ENCODE data around the gene SEMA6D.
"Not testable (repeated sequence)": the region's sequence is repeated elsewhere in the genome, so short reads cannot be mapped to it uniquely, and the experiment has no call there.

Gene SEMA6D

DNA sequence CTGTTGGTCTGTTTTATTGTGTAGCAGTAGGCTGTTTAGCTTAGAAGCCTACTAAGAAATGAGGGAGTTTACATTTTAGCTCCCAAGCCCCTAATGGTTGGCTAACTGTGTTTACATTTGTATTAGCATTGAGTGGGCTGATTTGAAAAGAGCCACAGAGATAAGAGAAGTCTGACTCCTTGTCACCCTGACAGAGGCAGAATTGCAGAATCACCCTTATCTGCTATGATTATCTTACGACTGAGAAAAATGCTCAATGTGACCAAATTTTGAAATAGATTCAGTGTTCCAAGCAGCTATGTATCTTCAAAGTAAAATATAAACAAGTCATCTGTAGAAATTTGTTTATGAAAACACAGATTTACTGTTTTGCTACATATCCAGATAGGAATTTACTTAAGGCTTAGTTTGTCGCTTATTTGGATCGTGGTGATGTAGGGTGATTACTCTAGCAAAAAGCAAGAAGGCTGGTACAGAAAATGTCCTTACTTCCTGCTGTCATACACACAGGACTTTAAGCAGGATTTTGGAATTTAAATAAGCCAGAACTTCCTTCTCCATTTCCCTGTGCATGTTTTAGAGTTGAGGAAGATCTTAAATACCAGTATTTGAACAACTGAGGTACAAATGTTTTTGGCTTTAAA lies 19.0 kb downstream of the SEMA6D start:
- no peak for DNase-seq (ENCODE audit: low read depth, low spot score)
- CTCF ChIA-PET, result interaction anchor here (0.9 kb wide), 1 partner anchor 17 kb away, joined by 3 read pairs; no protein-coding TSS in a partner anchor
- TF ChIP-seq, protein P1, sequence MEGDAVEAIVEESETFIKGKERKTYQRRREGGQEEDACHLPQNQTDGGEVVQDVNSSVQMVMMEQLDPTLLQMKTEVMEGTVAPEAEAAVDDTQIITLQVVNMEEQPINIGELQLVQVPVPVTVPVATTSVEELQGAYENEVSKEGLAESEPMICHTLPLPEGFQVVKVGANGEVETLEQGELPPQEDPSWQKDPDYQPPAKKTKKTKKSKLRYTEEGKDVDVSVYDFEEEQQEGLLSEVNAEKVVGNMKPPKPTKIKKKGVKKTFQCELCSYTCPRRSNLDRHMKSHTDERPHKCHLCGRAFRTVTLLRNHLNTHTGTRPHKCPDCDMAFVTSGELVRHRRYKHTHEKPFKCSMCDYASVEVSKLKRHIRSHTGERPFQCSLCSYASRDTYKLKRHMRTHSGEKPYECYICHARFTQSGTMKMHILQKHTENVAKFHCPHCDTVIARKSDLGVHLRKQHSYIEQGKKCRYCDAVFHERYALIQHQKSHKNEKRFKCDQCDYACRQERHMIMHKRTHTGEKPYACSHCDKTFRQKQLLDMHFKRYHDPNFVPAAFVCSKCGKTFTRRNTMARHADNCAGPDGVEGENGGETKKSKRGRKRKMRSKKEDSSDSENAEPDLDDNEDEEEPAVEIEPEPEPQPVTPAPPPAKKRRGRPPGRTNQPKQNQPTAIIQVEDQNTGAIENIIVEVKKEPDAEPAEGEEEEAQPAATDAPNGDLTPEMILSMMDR (IDR thresholded peaks at IDR 0.05; ENCODE audit: insufficient read depth, low read length, missing control alignments), result no peak
- H3K4me3 ChIP-seq (ENCODE audit: low read depth, low read length), result no peak overlapping the region
- POLR2A ChIA-PET, result no interaction called here

DNA sequence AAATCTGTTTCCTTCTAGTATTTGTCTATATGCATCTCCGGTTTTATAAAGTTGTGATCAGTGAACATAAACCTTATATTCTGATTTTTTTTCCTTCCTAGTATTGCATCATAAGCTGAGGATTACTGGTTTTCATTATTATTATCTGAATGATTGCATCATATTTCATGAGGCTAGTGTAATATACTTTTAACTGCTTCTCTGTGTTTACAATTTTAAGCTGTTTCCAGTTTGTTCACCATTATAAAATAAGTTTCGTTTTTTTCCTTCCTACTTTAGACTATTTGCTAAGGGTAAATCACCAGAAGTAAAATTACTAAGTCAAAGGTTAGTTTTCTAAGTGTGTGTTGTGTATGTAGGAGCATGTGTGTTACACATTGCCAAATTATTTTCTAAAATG lies 20.2 kb downstream of the SEMA6D start:
- TF ChIP-seq, protein P1 (IDR thresholded peaks at IDR 0.05; ENCODE audit: insufficient read depth, low read length, missing control alignments), result no peak
- CTCF ChIA-PET, result interaction anchor here (0.7 to 1.0 kb wide), 2 partner anchors 9 to 542 kb away, joined by 3 read pairs; no protein-coding TSS in a partner anchor

DNA sequence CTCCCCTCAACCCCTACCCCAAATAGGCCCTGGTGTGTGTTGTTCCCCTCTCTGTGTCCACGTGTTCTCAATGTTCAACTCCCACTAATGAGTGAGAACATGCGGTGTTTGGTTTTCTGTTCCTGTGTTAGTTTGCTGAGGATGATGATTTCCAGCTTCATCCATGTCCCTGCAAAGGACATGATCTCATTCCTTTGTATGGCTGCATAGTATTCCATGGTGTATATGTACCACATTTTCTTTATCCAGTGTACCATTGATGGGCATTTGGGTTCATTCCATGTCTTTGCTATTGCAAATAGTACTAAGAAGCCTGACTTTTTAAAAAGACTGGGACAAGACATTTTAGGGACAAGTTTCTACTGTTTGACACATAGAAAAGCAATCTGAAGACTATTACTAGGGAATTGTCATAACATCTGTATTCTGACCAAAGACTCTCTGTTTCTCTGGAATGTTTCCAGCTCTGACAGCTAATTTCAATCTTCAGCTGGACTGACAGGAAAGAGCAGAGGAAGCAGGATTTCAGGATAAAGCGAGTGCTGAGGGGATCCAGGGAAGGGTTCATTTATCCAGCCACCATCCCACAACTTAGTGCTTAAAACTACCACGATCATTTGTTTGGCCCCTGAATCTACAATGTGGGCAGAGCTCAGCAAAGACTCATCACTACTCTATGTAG lies 21.0 kb downstream of the SEMA6D start:
- CTCF ChIA-PET, result interaction anchor here (0.7 kb wide), 1 partner anchor 10 kb away, joined by 3 read pairs; no protein-coding TSS in a partner anchor
- H3K4me3 ChIP-seq (ENCODE audit: low read depth, low read length); POLR2A ChIA-PET; DNase-seq (ENCODE audit: low read depth, low spot score): not testable (repeated sequence)

More for the DNA sequence above, 20.2 kb downstream of the SEMA6D start:
- no peak overlapping the region for H3K4me3 ChIP-seq (ENCODE audit: low read depth, low read length)
- no peak for DNase-seq (ENCODE audit: low read depth, low spot score)
- POLR2A ChIA-PET, result no interaction called here

DNA sequence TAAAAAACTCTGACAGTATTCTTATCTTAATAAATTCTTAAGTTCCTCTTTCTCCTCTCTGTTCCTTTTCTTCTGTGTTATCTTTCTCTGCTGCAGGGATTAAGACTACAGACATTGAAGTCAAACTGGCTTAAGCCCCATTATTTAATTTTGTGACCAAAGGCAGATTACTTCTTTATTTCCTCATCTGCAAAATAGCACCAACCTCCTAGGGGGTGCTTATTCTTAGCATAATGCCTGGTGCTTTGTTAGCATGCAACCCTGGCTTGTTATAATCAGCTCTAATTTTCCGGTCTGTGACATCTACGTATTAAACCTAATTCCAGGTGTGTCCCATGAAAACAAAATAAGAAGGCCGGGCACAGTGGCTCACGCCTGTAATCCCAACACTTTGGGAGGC lies 23.8 kb downstream of the SEMA6D start:
- TF ChIP-seq, protein P1 (IDR thresholded peaks at IDR 0.05; ENCODE audit: insufficient read depth, low read length, missing control alignments), result no peak
- POLR2A ChIA-PET, result no interaction called here
- CTCF ChIA-PET, result interaction anchor here (1.2 kb wide), 1 partner anchor 23 kb away, joined by 3 read pairs; no protein-coding TSS in a partner anchor
- no peak overlapping the region for H3K4me3 ChIP-seq (ENCODE audit: low read depth, low read length)
- no peak for DNase-seq (ENCODE audit: low read depth, low spot score)

DNA sequence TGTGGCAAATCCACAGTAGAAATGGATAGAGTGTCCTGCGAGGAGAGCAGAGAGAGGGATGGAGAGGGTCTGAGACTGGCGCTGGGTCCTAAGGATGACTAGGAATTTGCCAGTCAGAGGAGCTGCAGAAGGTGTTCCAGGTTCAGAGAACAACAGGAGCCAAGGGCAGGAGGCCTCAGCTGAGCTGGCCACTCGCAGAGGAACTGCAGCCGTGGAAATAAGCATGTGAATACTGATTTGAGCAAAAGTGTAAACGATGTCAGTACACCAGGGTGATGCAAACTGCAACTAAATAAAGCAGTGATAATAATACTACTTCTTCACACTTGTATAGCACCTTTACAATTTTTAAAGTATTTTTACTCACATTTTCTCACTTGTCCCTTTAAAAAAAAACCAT lies 24.6 kb downstream of the SEMA6D start:
- ChIA-PET POLR2A (no interaction called here), CTCF (no interaction called here)

DNA sequence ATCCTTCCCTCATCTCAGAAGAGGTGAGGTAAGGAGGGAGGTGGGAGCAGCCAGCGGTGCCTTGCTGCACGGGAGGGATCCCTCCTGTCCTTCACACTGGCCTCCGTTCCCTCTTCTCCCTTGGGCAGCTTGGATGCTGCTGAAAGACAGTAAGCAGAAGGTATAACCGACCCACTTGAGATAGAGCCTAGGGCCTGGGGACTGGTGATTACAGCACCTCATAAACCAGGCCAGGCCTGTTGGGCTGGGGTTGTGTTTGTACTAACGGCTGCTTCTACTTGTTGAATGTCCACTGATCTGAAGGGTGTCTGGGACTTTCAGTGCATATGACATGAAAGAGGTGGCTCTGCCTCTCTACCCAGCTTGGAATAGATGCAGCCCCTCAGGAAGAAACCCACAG lies 25.0 kb downstream of the SEMA6D start:
- no peak for DNase-seq (ENCODE audit: low read depth, low spot score)
- ChIA-PET POLR2A (no interaction called here), CTCF (no interaction called here)
- TF ChIP-seq, protein P1 (IDR thresholded peaks at IDR 0.05; ENCODE audit: insufficient read depth, low read length, missing control alignments), result no peak
- no peak overlapping the region for H3K4me3 ChIP-seq (ENCODE audit: low read depth, low read length)

More for the DNA sequence above, 24.6 kb downstream of the SEMA6D start:
- no peak overlapping the region for H3K4me3 ChIP-seq (ENCODE audit: low read depth, low read length)
- DNase-seq (ENCODE audit: low read depth, low spot score), result no peak
- TF ChIP-seq, protein P1 (IDR thresholded peaks at IDR 0.05; ENCODE audit: insufficient read depth, low read length, missing control alignments), result no peak

Data from AG04449 (cell line).